ENCODE results near the gene ACTA1. TPM values are rescaled to one million over a fixed set of nuclear protein-coding genes. Genes with fewer than 3 reads are reported as not detected.

ACTA1 gene
- total and polyA plus RNA-seq, 2 of the 8 experiments (the other 6 are each of a cell fraction or from before 2014, with no cell fraction given): 23.5 to 58.2 TPM

GRCh38 chr1:229431284-229432115, 2.4 kb downstream of the ACTA1 start:
- no peak overlapping the region for H3K9ac ChIP-seq (replicated peaks in 1 of 4; ENCODE audit: extremely low read depth in 1 of 4, low read depth in 3 of 4, low read length in 3 of 4)
- H3K9me3 ChIP-seq (ENCODE audit: insufficient read depth in 2 of 2, low read depth in 1 of 2, low read length in 1 of 2): no peaks in the 10 kb centered on the region
- H2BK5ac ChIP-seq (ENCODE audit: low read depth, low read length): peak overlapping the region; percentile 24; the same call in 1 of the 2 replicates
- no peak overlapping the region for H3K23ac ChIP-seq (ENCODE audit: insufficient read length)
- no peaks in the 10 kb centered on the region for H3K79me2 ChIP-seq (ENCODE audit: control insufficient read depth in 1 of 2, insufficient read depth in 2 of 2, low read length in 2 of 2)
- no peak overlapping the region; the same call in 1 of the 2 replicates for H2AK5ac ChIP-seq (ENCODE audit: low read depth, low read length)
- H3K23me2 ChIP-seq (ENCODE audit: low read depth, low read length): peaks cover 7% of the 10 kb centered on the region
- FAIRE-seq (no peak), DNase-seq (ENCODE audit: low read depth in 1 of 2, low spot score in 2 of 2) (no peak)
- peak overlapping the region; percentile 60 to 76 for H3K4me2 ChIP-seq (ENCODE audit: insufficient read depth in 1 of 2, low read depth in 2 of 2, low read length in 2 of 2)
- TF ChIP-seq KDM5A (IDR thresholded peaks at IDR 0.05; ENCODE audit: low read length): no peak
- TF ChIP-seq SRF (IDR thresholded peaks at IDR 0.05; ENCODE audit: low read depth, low read length): no peak
- TF ChIP-seq SUZ12 (IDR thresholded peaks at IDR 0.05; ENCODE audit: low read length): peak; percentile 79
- no peak for TF ChIP-seq RAD21 (IDR thresholded peaks at IDR 0.05 in 1 of 2, conservative IDR thresholded peaks at IDR 0.05 in 1 of 2; ENCODE audit: low read depth in 2 of 2, low read length in 2 of 2)
- 0 out of 2 replicates have a peak, but pooled peaks have one; percentile 16 for TF ChIP-seq RBBP5 (IDR thresholded peaks at IDR 0.05; ENCODE audit: borderline replicate concordance, low read depth, low read length)
- peak; percentile 29; the same call in 1 of the 2 replicates for TF ChIP-seq E2F6 (IDR thresholded peaks at IDR 0.05)
- peak; percentile 84 for TF ChIP-seq EZH2 (IDR thresholded peaks at IDR 0.05; ENCODE audit: low read depth, low read length, severe bottlenecking)
- no peak for TF ChIP-seq CBX8 (IDR thresholded peaks at IDR 0.05; ENCODE audit: borderline replicate concordance, low read depth, low read length)
- TF ChIP-seq MAX (IDR thresholded peaks at IDR 0.05): peak; percentile 48; the same call in 1 of the 2 replicates
- no peak overlapping the region for H3K18ac ChIP-seq (ENCODE audit: extremely low read depth, low read length)
- no peak overlapping the region for H3K27ac ChIP-seq (ENCODE audit: low read depth, low read length)
- H4K91ac ChIP-seq (replicated peaks; ENCODE audit: insufficient read length, low read length): no peak overlapping the region
- no peaks in the 10 kb centered on the region; the same call in 1 of the 2 replicates for H3K79me1 ChIP-seq (ENCODE audit: low read depth, low read length)
- no peak overlapping the region for H2AFZ ChIP-seq (ENCODE audit: low read length)
- no peak overlapping the region for H2BK20ac ChIP-seq (ENCODE audit: low read length)
- ChIA-PET POLR2A (ENCODE audit: partially characterized antibody) (interaction anchor here (0.8 to 6.1 kb wide), 5 partner anchors 9 to 77 kb away, joined by 3 to 48 read pairs (median 4); partner anchors contain the start of gene NUP133), CTCF (ENCODE audit: partially characterized antibody) (interaction anchor here (0.8 to 7.2 kb wide), 3 partner anchors 11 to 61 kb away, joined by 3 to 47 read pairs (median 16); no protein-coding TSS in a partner anchor)
- no peak overlapping the region for H4K5ac ChIP-seq (ENCODE audit: insufficient read length, low read depth, low read length)
- peaks cover 35 to 63% (median 58%) of the 10 kb centered on the region in 4 experiments for H3K27me3 ChIP-seq (replicated peaks in 1 of 4; ENCODE audit: control insufficient read depth in 3 of 4, extremely low read depth in 1 of 4, insufficient read depth in 3 of 4, low read length in 3 of 4)
- WGBS, 2 experiments (ENCODE audit: extremely low coverage in 1 of 2, insufficient coverage in 1 of 2, insufficient read length in 1 of 2, insufficient replicate concordance in 2 of 2, low coverage in 1 of 2, low lambda C conversion rate in 2 of 2, missing lambda C conversion rate in 1 of 2): 50% methylated on average over 34 of the region's 65 CpGs; no CpG with 5 or more reads in 1 of the 2 experiments
- H3K4me1 ChIP-seq (replicated peaks in 1 of 4; ENCODE audit: control insufficient read depth in 3 of 4, insufficient read depth in 4 of 4, low read length in 3 of 4): peaks cover 0 to 18% (median 10%) of the 10 kb centered on the region in 4 experiments; a peak in 6 of 7 replicates
- H2BK12ac ChIP-seq (ENCODE audit: low read depth, low read length): peak overlapping the region; percentile 50; the same call in 1 of the 2 replicates
- no peaks in the 10 kb centered on the region; a peak in 1 of 8 replicates for H3K36me3 ChIP-seq (ENCODE audit: control insufficient read depth in 2 of 4, insufficient read depth in 4 of 4, low read length in 3 of 4)
- H2BK120ac ChIP-seq (replicated peaks; ENCODE audit: low read depth, low read length): no peak overlapping the region
- no peak overlapping the region for H3K56ac ChIP-seq (replicated peaks; ENCODE audit: insufficient read length, low read depth, low read length)
- peak overlapping the region; percentile 18; the same call in 1 of the 2 replicates for H2BK15ac ChIP-seq (ENCODE audit: low read length)
- no peak overlapping the region for H3K14ac ChIP-seq (ENCODE audit: insufficient read length)
- no peak overlapping the region for H3K4ac ChIP-seq (replicated peaks; ENCODE audit: insufficient read length, low read depth, low read length)
- no peak overlapping the region for H4K8ac ChIP-seq (ENCODE audit: extremely low read depth, insufficient read depth, low read length)
- H4K20me1 ChIP-seq (replicated peaks in 1 of 2; ENCODE audit: control insufficient read depth in 1 of 2, insufficient read depth in 2 of 2, low read length in 2 of 2): peaks cover 0 to 5% of the 10 kb centered on the region in 2 experiments
- H3K4me3 ChIP-seq (ENCODE audit: extremely low read depth in 1 of 4, insufficient read depth in 2 of 4, low read depth in 3 of 4, low read length in 4 of 4): peak overlapping the region in 3 of 4 experiments; percentile 15 to 43 (median 23); a peak in 5 of 8 replicates

Measured in H1 (cell line).